CD4-positive, alpha-beta T cell treated with Interleukin-15 for 4 hours (primary cell): Measurements from ENCODE around the gene MYL7.
"Not testable (repeated sequence)": the region's sequence is repeated elsewhere in the genome, so short reads cannot be mapped to it uniquely, and the experiment has no call there.

Experiments
- DNase-seq: peaks from one replicate; pipeline ENCODE4 v3.0.0-alpha.2; 2020; ENCODE audit warnings: low spot score

Gene MYL7

DNA sequence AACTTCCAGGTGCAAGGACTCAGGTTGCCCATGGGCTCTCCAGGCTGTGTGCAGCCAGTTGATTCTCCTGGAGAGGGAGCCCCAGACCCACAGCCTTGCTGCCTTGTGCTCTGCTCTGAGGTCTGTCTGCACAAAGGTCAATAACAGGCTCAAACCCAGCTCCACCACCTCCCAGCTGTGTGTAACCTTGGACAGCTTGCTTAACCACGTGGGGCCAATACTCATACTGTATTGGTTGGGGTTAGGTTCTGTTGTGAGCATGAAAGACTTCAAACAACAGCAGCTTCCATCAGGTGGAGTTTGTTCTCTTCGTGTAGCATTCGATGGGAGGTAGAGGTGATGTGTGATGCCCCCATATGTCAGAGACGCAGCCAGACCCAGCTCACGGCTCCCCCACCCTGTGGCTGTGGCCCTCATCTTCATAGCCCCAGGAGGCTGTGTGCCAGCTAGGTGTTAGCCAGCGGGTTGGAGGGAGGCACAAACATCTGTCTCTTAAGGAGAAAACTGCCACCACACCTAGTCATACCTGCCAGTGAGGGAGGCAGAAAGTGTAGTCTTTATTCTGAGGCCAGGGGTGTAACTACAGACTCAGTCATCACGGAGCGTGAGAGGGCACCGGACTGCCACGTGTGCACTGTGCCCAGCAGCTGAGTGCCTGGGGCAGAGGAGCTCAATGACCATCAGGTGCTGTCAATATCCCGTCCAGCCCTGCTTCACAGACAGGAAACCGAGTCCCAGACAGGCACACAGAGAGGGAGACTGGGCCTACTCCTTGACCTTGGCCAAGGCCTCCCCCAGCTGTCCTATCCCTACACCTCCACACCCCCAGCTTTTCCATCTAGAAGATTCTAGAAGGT, 9.7 kb downstream of the MYL7 start:
- DNase-seq = no peak

DNA sequence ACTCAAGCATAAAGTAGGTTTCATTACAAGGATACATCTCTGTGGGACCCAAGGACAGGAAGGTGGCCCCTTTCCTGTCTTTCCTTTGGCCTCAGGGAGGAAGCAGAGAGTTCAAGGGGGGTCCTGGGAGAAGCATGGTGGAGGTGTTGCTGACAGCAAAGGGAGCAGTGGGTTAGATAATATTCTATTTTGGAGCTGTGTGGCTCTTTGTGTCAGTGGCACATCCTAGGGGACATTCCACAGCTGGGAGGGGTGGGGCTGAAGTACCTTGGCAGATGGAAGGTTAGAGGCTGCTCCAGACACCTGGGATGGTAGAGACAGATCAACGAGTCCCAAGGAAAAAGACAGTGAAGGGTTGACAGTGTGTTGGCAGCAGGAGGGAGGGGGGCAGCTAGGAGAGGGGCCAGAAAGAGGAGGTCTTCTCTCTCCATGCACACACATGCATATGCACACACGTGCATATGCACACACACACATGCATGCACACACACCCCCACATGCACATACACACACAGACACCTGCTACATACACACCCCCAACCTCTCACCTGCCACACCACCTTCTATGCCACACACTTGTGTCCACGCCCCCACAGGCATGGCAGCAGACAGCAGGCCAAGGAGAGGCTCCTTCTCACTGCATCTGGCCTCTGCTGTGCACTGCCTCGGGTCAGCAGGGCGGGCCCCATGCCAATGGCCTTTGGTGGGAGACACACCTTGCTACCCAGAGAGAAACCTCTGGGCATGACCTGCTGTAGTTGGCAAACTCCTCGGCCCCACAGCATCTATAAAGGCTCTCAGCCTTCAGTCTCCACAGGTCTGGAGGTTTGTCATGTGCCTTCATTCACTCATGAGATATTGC, 12.2 kb downstream of the MYL7 start:
- no peak for DNase-seq

DNA sequence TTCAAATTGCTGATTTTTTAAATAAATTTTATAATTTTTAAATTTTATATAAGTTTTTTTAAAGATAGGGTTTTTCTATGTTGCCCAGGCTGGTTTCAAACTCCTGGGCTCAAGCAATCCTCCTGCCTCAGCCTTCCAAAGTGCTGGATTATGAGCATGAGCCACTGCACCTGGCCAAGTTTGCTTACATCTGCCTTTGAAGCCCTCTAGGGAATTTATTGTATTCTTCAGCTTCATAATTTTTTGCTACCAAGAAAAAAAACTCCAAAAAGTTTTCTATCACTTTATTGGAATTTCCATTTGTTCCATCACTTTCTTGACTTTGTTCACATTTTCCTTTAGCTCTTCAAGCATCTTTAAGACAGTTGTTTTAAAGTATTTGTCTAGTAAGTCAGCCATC, 14.0 kb downstream of the MYL7 start:
- DNase-seq = no peak

DNA sequence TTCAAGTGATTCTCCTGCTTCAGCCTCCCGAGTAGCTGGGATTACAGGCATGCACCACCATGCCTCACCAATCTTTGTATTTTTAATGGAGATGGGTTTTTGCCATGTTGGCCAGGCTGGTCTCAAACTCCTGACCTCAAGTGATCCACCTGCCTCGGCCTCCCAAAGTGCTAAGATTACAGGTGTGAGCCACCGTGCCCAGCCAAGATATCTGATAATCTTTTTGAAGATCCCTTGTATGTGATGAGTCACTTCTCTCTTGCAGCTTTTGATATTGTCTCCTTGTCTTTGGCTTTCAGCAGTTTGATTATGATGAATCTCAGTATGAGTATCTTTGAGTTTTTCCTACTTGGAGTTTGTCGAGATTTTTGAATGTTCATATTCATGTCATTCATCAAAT, 14.6 kb downstream of the MYL7 start:
- not testable (repeated sequence) for DNase-seq

DNA sequence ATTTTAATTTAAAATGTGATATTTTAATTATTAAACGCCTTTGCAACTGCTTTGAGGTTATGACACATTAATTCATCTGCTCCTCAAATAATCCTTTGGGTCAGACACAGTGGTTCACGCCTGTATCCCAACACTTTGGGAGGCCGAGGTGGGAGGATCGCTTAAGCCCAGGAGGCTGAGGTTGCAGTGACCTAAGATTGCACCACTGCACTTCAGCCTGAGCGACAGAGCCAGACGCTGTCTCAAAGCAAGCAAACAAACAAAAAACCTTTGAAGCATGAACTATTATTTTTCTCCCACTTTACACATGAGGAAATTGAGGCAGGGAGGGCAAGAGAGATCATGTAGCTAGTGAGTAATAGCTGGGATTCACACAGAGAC, 16.3 kb downstream of the MYL7 start:
- no peak for DNase-seq

DNA sequence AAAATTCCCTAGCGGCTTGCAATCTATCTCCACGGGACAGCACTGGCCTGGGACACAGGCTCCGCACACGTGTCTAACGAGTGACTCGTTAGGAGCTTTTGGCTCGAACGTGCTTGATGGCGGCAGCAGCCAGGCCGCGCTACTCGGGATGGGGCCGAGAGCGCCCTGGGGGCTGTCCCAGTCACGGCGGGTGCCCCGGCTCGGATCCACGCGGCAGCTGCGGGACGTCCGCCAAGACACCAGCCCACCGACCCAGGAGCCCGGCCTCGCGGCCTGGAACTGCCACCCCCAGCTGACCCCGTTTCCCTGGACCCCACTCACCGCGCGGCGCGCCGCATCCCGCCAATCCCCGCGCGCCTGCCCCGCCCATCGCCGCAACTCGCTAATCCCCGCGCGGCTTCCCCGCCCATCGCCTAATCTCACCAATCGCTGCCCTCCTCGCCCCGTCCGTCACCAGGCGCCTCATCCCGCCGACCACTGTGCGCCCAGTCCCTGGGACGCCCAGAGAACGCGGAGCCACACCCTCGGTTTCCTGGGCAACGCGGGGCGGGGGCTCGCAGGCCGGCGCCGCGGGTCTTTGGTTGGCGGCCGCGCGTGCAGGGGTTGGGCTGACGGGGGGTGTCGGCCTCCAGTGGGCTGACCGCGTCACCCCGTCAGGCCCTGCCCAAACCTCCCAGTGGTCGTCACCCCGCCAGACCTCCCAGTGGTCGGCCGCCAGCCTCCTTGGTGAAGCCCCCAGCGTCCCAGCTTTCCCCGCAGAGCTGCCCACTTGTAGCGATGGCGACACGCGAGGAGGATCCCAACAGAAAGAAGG, 17.7 kb downstream of the MYL7 start, which contains the start of gene POLD2:
POLD2 (minus strand) TSS at position 359 of the 814 bp plus-strand sequence. CDS start 1,495 bp downstream, outside the sequence.
- DNase-seq = peak; percentile 96

DNA sequence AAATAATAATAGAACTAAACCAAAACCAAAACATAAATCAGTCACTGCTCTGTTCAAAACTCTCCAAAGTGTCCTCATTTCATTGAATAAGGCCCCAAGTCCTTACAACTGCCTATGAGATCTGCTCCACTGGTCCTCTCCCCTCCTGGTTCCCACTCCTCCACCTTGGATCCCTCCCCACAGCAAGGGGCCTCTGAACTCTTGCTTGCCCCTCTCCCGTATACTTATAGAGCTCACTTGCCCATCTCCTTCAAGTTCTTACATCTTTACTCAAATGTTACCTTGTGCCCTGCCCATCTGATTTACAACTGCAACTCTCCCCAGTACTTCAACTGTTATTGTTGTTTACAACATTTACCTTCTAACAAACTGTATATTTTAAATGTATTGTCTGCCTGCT, 18.6 kb downstream of the MYL7 start:
- DNase-seq = no peak

DNA sequence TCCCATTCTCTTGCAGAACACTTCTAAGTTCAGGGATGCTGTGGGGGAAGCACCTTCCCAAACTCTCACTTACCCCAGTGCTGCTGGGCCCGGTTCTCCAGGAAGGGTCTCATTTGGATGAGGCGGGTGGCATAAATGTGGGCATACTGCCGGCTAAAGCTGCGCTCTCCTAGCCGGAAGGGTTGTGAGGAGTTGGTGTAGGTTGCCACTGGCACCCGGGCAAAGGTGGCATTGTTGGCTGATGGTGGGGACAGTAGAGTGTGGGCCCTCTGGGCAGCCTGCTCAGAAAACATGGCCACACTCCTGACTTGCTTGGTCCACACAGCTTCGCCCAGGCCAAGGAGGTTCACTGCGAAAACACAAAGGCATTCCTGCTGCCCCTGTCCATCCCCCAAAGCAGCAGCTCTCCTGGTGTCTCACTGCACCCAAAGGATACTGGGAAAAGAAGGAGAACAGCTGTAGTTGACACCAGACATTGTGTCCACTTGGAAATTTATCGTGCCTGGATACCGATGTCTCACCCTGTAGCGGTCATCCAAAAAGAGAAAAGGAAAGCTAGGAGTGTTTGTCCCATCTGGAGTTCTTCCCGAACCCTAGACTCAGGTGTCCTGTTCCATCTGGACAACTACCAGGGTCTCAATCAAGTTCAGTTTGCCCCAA, 19.2 kb downstream of the MYL7 start:
- DNase-seq = no peak

DNA sequence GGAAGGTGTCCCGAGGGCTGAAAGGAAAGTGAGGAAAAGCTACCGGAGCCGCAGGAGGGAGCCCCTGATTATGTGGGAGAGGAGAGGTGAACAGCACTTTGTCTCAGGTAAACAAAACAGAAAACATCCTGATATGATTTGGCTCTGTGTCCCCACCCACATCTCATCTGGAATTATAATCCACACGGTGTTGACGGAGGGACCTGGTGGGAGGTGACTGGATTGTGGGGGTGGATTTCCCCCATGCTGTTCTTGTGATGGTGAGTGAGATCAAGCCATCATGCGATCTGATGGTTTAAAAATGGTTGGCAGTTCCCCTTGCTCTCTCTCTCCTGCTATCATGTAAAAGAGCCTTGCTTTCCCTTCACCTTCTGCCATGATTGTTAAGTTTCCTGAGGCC, 20.7 kb downstream of the MYL7 start:
- no peak for DNase-seq

DNA sequence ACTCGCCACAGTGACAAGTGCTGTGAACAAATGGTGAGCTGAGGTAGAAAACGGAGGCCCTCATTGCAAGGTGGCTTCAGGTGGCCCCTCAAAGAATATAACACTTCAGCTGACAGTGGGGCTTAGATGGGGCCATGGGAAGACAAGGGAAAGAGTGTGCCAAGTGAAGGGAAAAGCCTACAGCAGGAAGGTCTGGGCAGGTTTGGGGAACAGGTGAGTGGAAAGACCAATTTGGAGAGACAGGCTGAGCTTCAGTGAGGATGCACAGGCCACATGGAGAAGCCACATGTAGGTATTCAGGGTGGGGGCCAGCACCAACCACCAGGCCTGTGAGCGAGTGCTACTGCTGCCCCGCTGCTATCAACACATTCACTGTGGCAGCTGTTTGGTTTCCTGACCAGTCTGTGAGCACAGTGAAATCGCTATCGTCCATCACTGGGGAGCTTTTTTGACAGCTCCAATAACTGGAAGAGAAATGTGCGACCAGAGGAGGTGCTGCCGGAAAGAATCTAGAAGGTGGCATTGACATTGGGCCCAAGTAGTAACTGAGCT, 21.2 kb downstream of the MYL7 start:
- DNase-seq = no peak

DNA sequence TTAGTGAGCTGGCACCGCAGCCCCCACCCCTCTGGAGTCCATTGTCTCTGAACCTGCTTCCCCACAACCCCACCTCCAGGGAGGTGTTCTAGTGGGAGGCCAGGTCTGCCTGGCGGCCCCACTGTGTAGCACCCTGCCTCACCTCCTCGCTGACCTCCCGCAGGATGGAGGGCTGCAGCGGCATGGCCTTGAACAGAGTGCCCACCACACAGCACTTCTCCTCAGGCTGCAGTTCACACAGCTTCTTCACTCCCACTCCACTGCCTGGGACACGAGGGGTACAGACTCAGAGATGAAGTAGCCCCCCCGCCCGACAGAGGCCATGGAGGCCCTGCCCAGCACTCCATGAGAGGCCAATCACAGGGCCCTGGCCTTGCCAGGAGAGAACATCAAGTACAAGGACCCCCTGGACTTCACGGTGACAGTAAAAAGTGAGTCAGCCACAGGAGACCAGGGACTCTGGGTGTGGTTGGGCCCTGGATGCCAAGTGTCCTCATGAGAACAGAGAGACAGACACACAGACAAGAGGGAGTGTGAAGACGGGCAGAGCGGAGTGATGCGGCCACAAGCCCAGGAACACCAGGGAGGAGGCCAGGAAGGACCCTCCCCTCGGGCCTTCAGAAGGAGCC, 23.2 kb downstream of the MYL7 start:
- DNase-seq = no peak

DNA sequence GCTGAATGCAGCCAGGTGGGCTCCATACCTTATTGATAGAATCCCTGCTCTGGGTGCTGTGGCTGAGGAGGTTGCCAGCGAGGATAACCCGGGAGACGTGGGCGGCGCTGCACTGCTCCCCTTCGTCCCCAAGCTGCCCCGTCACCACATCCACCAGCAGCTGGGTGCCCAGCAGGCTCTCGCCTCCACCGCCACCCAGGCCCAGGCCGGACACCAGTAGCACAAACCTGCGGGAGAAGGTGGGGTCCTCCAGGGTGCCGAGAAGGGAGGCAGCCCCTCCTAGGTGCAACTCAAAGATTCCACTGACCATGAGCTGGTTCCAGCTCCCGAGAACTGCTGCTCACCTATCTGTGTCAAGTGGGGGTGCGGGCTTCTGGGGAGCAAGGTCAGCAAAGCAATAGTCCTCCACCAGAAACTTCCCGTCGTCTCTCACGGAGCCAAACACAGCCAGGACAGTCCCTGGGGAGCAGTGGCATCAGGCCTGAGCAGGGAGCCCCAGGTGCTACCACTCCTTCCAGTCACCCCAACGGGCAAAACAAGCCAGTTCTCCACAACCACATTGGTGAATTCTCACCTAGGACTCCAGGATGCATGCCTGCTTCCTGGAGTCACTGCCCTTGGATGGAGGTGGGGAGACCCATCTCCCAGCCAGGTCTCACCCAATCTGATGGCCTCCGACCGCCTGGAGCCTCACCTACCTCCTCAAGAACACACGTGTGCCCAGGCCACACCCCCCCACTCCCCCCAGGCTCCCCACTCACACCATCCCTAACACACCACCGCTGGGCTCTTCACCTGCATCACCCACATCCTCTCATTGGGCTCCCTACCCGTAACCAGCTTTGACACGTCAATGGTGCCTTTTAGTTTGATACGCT, 24.1 kb downstream of the MYL7 start:
- DNase-seq = no peak

DNA sequence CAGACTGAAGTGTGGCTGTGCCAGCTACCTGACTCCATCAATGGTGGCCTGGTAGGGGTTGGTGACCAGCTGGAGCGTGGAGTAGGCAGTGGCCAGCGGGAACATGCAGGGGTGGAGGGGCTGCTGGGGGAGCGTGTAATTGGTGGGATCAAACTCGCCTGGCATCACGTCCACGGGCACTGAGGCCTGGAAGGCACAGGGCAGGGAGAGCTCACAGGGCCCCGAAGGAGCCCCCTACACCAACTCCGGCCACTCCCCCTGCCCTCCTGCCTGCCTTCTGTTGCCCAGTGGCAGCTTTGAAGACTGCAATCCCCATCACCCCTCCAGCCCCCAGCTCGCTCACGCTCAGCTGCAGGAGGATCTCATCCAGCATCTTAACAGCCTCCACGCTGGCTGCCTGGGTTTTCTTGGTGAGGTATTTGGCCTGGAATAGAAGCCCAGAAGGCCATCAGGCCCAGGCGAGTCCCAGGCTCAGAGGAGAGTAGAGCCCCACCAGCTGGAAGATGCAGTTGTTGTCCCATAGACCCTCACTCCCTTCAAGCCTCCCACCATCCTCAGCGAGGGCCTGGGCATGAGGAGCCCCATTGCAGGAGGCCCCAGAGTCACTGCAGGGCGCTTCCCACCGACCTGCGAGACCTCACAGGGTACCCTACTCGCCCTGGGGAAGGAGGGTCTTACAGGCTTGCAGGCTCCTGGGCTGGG, 24.9 kb downstream of the MYL7 start:
- no peak for DNase-seq

DNA sequence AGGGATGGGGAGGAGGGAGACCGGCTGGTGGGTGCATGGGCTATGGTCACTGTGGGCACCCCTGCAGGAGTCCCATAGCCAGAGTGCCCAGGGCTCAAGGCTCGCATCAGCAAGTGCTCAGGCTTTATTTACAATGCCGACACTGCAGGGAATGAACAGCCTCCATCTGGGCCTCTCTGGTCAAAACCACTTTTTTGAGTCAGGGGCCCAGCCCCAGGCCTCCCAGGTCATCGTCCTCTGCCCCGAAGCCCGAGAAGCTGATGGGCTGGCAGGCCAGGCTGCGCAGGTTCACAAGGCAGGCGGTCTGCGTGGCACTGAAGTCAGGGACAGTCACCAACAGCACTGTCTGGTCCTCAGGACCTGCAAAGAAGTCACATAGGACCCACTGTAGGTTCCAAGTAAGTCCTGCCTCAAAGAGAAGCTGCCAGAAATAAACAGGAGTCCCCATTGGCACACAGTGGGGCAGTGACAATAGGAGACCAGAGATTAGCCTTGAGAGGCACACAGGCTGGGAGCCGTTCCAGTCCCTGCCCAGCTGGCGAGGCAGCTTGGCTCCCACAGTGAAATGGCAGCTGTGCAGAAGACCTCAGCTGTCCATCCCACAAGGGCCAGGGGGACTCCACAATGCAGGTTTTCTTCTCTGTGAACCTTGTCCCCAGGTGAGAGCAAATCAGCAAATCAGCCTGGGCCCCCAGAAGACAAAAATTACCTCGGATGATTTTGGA, 26.4 kb downstream of the MYL7 start:
- DNase-seq = no peak

DNA sequence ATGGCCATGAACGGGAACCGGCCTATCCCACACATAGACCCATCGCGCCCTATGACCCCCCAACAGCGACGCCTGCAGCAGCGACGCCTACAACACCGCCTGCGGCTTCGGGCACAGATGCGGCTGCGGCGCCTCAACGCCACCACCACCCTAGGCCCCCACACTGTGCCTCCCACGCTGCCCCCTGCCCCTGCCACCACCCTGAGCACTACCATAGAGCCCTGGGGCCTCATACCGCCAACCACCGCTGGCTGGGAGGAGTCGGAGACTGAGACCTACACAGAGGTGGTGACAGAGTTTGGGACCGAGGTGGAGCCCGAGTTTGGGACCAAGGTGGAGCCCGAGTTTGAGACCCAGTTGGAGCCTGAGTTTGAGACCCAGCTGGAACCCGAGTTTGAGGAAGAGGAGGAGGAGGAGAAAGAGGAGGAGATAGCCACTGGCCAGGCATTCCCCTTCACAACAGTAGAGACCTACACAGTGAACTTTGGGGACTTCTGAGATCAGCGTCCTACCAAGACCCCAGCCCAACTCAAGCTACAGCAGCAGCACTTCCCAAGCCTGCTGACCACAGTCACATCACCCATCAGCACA, 27.3 kb downstream of the MYL7 start:
- DNase-seq = no peak

DNA sequence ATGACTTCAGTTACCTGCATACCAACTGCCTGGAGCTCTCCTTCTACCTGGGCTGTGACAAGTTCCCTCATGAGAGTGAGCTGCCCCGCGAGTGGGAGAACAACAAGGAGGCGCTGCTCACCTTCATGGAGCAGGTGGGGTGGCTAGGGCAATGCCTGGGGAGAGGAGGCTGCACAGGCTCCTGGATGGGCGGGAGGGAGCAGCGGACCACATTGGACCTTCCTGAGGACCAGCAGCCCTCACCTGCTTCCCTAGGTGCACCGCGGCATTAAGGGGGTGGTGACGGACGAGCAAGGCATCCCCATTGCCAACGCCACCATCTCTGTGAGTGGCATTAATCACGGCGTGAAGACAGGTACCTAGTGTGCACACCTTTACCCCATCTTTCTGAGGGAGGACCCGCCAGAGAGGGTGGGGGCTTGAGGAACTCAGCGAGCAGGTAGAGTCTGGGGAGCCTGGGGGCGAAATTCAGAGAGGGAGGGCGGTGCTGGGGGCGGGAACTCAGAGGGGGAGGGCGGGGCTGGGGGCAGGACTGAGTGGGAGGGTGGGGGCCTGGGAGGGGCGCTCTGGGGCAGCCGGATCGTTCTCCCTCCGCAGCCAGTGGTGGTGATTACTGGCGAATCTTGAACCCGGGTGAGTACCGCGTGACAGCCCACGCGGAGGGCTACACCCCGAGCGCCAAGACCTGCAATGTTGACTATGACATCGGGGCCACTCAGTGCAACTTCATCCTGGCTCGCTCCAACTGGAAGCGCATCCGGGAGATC, 28.0 kb downstream of the MYL7 start:
- DNase-seq = no peak

DNA sequence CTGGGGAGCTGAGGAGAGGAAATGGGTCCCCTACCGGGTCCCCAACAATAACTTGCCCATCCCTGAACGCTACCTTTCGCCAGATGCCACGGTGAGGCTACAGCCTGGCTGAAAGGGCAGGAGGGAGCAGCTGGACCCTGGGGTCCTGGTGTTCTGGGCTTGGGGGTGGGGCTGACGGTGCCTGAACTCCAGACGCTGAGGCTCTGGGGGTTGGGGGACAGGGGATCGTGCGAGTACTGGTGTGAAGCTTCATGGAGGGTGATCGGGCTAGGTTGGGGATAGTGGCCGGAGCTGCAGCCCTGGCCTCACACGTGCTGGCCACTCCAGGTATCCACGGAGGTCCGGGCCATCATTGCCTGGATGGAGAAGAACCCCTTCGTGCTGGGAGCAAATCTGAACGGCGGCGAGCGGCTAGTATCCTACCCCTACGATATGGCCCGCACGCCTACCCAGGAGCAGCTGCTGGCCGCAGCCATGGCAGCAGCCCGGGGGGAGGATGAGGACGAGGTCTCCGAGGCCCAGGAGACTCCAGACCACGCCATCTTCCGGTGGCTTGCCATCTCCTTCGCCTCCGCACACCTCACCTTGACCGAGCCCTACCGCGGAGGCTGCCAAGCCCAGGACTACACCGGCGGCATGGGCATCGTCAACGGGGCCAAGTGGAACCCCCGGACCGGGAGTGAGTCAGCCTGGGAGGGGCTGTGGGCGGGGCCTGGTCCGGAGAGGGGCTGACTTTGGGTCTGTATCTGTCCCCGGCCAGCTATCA, 28.7 kb downstream of the MYL7 start:
- DNase-seq = no peak
